HG03175 (cell line): ENCODE results near the gene CDR2.
"Not testable (repeated sequence)": the region's sequence is repeated elsewhere in the genome, so short reads cannot be mapped to it uniquely, and the experiment has no call there.

ENCODE experiments used
- ATAC-seq: cut with Tn5 transposase; IDR thresholded peaks from one replicate; pipeline ENCODE4 v1.9.1; 2021; ENCODE audit warnings: mild to moderate bottlenecking, moderate library complexity; ENCODE audit not compliant: unreplicated experiment

CDR2 gene

DNA sequence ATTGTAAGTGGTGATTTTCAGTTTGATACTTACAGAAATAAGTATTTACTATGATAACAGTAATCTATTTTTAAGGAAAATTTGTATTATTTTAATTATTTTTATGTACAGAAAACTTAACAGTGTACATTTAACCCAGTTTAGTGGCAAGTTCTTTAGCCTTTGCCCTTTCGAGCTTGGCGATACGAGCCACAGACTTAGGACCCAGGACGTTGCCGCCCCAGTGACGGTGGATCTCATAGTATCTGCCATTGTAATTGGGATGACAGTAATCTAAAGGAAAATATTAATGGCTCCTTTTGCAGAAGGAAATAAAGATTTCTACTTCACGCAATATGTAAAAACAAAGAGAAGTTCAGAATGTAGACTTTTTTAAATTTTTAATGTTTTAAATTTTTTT is 5.2 kb upstream of the CDR2 start:
- ATAC-seq = no peak

DNA sequence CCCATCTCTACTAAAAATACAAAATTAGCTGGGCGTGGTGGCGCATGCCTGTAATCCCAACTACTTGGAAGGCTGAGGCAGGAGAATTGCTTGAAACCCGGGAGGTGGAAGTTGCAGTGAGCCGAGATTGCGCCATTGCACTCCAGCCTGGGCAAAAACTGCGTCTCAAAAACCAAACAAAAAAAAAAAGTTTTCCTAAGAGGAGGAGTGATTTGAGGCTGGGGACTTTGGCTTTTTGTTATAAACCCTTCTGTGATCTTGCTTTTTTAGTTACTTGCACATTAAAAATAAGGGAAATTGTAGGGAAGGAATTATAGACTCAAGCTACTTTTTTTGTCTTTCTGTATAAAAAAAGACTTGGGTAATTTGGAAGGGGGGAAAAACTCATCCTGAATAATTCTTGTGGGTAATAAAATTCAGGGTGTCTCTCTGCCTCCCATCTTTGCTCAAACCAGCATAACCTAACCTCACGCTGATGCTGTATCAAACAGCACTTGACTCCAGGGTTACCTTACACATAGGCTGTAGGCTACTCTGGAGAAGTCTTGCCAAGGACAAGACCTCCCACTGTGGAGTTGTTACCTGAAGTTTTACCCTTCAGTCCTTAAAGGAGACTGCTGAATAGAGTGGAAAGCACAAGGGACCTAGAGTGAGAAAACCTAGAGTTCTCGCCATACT is 1.7 kb upstream of the CDR2 start:
- ATAC-seq = no peak

DNA sequence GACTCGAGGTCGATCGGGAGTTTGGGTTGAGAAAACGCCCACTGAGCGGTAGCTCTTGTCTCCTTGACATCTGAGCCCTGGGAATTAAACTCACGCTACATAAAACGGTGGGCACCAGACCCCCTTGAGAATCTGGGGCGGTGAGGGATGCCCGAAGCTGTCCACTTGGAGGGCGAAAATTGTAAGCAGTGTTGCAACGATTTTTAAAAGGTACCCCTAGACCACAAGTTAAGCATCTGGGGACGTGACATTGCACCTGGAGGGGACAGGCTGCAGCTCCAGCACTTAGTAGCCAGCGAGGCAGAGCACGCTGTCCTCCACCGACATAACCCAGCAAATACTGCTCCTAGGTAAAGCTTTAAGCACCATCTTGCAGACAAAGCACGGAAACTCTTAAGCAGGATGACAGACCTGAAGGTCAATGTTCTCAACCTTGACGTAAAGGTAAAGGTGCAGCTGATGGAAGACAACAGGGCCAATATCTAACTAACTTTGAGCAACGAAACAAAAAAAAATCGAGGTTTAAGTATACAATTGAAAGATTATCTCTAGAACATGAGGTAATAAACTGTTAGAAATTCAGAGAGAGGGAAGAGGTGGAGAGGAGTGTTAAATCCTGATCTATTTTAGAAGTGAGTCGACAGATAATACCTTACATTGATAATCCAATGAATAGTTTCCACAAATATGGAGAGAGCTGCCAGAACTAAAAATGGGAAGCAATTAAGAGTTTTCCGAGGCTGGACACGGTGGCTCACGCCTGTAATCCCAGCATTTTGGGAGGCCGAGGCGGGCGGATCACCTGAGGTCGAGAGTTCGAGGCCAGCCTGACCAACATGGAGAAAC is 921 bp upstream of the CDR2 start:
- ATAC-seq = no peak

DNA sequence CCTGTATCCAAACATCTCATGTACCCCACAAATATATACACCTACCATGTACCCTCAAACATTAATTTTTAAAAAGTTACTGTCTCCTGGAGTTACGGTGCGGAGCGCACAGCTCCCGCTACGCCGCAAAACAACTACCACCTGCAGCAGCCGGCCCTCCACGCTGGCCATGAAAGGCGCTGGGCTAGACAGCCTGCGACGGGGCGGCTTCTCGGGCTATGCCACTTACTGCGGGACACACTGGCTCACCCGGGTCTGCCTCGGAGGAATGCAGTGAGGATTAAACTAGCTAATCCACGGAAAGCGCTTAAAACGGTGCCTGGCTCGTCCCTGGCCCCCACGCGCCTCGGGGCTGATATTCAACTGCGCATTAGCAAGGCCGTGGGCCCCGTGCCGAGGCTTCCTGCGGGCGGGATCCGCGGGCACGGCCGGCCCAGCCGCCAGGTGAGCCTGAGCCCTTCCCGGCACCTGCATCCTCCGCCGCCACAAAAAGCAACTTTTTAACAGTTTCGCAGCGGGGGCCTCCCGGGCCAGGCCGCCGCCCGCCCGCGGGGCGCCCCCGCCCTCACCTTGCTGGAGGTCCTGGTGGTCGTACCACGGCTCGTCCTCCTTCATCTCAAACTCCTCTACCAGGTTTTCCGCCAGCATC is 633 bp downstream of the CDR2 start:
- ATAC-seq = peak; percentile 11

DNA sequence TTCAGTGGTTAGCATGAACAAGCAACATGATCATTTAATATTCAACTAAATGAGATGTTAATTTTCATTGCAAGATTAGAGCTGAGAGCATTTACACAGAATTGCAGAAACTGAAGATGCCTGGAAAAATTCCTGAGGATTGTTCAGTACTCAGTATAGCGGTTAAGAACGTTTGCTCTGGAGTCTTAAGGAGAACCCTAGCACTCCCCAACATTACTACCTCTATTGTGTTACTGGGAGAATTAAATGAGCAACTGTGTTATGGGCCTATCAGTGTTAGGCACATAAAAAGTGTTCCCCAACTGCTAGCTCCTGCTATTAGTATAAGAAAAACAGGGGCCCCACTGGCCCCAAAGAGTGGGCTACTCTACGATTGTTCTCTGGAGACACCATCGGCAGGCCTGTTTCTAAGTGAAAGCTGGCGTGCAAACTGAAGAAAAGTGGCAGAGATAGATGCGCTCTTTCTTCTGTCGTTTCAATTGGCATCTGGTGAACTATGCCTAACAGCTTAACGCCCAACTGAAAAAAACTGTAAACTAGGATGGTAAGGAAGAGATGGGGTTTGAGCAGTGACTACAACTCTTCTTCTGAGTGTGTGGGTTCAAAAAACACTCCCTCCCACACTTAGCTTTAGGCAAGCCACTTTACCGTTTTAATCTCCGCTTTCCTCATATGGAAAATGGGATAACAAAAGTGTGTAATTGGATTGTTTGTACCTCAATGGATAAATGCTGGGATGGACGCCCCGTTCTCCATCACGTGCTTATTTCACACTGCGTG is 1.3 kb downstream of the CDR2 start:
- no peak for ATAC-seq

DNA sequence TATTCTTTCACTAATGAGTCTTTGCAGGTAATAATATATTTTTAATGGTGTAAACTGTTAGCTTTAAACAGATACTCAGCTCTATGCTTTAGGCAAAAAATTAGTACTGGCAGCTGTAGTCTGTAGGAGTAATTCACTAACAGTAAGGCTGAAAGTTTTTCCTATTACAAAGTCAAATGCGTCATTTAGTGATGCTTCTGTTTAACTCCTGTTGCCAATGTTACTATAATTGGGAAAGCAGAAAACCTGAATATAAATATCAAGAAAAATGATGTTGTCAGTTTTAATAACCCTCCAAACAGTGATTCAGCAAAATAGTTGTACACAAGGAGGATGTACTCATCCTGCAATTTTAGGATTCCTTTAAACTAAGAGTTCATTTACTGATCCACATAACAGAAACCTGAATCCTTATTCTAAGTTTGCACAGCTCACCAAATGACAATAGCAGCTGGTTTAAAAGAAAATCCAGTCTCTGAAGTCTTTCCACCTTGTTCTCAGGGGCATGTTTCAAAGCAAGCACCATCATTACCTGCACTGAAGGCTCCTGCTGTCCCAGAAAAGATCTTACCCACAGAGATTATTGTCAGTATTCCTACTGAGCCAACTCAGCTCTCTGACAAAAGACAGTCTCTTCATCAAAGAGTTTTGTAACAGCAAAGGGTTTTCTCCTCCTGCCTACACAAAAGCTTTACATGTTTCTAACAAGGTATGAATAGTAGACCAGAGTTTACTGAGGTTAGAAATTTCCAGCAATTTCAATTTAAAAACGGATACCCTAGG is 4.2 kb downstream of the CDR2 start:
- no peak for ATAC-seq

DNA sequence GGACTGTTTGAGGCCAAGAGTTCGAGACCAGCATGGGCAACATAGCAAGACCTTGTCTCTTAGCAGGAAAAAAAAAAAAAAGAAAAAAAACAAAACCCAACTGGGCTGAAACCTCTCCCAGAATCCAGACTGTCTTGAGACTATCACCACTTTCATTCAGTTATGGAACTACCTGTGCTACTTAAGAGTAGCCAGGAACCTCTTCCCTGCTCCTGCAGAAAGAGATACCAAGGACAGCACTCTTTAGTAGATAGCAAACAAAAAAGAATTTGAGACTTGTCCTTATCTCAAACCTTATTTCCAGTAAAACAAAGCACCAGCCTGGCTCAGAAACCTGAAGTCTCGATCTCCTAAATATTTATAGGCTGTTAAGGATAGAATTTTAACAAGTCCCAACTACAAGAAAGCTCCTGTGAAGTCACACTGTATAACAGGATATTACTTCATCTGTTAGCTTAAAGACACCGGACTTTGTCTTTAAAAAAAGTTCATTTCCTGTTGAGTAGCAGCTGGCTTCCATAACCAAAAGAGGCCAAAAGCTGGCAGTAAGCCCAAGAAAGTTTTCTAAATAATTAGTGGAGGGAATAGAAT is 5.1 kb downstream of the CDR2 start:
- no peak for ATAC-seq

DNA sequence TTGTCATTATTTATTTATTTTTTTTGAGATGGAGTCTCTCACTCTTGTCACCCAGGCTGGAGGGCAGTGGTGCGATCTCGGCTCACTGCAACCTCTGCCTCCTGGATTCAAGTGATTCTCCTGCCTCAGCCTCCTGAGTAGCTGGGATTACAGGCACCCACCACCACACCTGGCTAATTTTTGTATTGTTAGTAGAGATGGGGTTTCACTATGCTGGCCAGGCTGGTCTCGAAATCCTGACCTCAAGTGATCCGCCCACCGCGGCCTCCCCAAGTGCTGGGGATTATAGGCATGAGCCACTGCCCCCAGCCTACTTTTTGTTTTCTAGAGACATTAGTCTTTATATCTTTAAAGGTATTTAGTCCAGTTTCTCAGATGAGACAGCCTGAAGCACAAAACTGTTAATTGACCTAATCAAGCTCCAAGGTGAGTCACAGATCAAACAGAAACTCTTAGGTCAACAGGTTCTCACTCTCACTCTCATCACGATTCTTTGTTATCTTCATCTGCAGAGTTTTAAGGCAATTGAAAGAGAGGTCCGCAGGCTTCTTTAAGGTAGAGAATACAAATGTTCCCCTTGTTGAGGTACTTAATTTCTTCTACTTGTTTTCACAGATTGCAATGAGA is 6.1 kb downstream of the CDR2 start:
- not testable (repeated sequence) for ATAC-seq

DNA sequence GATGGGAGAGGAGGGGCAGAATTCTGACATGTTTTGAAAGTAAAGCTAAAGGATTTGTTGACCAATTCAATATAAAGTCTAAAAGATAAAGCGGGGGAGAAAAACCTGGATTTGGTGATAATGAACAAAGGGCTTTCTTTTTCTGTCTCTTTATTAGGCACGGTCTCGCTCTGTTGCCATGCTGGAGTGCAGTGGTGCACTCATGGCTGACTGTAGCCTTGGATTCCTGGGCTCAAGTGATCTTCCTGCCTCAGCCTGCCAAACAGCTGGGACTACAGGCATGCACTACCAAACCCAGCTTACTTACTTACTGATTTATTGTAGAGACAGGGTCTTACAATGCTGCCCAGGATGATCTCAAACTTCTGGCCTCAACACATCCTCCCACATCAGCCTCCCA is 7.5 kb downstream of the CDR2 start:
- no peak for ATAC-seq

DNA sequence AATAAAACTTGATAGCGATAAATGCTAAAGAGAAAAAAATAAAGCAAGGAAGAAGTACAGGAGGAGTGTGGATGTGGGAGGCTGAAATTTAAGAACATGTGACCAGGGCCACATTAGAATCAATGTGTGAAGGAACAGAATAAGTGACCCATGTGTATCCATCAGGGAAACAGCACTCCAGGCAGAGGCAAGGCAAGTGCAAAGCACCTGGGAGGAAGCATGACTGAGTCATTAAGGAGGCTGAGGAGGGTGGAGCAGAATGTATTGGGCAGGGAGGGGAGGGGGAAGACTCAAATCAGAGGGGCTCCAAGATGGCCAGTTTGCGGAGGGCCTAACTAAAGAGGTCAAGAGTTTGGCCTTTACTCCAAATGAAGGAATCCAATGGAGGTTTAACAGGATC is 8.0 kb downstream of the CDR2 start:
- ATAC-seq = no peak

DNA sequence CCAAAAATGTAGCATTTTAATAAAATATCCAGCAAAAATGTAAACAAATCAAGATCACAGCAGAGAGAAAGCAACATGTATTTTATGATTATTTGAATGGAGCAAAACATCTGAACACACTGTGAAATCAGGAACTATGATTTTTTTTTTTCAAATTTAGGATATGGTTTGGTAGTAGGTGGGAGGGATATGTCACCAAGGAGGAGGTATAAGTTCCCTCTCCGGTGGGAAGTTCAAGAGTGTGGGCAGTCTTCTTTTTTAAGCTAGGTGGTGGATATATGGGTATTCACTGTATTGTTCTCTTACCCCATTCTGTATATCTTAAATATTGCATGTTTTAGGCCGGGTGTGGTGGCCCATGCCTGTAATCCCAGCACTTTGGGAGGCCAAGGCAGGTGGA is 10.2 kb downstream of the CDR2 start:
- ATAC-seq = no peak

DNA sequence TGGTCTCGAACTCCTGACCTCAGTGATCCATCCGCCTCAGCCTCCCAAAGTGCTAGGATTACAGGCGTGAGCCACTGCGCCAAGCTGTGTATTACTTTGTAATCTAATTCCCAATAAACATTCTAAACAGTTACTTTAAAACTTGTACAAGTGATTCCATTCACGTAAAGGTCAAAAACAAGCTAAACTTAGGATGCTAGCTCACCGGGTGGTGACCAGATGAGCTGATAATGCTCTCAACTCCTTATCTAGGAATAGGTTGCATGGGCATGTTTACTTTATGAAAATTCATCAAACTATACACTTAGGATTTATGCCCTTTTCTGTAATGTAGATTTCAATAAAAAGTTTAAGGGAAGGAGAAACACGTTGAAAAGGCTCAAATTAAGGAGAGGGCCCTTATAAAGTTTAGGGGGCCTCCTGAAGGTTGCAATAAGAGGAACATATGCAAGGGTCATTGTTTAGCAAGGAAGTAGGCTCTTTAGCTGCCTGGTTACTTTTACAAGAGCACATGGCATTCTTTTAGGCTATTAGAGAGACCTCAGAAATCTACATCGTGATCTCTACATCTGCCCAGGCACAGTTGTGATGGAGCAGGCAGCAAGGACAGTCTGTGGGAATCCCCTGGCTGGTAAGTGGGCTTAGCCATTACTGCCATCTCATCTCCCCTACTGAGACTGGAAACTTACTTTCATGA is 13.3 kb downstream of the CDR2 start:
- ATAC-seq = no peak

DNA sequence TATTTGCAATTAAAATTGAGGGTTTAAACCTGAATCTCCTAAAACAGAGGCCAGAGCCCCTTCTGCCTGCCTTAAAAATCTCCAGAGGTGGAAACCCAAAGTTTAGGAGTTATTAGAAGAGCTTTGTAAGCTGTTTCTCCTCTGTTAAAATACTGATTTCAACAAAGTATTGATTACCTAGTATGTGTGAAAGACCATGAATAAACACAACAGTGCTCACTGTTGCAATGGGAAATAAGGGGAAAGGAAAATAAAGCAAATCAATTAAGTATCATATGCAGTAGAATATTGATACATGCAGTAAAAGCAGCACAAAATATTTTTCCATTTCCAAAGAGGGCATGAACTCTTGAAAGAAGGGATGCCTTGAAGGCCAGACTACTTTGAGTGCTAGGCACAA is 14.7 kb downstream of the CDR2 start:
- ATAC-seq = no peak

DNA sequence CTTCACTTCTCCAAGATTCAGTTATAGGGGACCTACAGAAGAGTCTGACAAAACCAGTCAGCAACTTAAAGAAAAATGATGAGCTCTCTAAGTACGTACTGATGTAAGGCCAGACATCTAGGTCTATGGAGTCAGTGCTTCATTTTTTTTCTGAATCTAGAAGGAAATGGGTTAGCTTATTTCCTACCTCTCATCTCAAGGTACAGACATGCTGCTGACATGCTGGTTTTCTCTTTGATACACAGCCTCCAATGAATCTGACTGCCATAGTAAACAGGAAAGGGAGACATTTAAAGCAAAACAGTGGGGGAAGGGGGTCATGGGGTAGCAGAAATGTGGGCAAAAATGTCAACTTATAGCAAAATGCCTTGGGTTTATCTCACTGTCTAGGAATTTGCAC is 16.4 kb downstream of the CDR2 start:
- ATAC-seq = no peak

DNA sequence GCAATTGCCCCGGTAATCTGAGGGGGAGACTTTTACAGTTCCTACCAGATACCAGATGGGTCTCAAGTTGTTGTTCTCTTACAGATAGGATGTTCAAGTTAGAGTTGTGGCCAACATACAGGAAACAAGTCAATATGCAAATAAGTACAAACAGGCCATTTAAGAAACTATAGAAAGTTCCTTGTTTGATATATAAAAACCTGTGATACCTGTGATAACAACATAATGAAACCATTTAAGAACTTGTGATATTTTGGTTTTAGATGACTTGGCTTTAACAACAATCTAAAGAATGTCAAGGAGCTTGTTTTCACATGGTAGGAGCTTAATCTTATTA is 16.8 kb downstream of the CDR2 start:
- ATAC-seq = peak; percentile 74

DNA sequence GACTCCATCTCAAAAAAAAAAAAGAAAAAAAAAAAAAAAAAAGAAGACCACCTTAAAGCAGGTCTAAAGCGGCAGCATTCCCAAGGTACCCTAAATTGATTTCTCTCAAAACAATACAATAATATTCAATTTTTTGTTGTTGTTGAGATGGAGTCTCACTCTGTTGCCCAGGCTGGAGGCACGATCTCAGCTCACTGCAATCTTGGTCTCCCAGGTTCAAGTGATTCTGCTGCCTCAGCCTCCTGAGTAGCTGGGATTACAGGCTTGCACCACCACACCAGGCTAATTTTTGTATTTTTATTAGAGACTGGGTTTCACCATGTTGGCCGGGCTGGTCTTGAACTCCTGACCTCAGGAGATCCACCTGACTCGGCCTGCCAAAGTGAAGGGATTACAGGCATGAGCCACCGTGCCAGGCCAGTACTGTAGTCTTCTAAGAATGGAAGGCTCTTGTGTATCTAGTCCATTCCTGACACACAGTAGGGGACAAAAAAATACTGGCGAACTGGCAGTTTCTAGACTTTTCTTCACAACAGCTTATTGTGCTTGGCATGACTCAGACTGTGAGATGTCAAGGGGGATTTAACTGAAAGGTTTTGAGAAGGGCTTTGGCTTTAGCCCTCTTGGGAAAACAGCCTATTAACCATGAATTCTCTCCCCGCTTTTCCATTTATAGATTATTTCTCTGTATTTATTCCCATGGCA is 17.3 kb downstream of the CDR2 start:
- peak; percentile 20 for ATAC-seq

DNA sequence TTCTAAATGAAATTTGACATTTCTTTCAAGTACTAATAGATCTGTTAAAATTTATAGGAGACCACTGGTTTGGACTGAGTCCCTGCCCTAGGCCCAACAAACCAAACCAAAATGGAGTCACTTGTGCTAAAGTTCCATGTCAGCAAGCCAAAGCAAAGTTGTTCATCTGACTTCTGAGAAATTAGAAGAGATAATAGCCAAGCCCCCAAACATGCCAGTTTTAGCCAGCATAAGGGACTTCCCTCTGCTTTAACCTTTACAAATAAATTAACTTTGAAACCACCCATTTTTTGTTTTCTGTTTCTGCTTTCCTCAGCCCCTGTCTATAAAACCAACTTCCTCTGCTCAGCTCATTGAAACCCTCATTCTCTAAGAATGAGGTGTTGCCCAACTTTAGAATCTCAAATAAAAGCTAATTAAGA is 18.9 kb downstream of the CDR2 start:
- ATAC-seq = no peak

DNA sequence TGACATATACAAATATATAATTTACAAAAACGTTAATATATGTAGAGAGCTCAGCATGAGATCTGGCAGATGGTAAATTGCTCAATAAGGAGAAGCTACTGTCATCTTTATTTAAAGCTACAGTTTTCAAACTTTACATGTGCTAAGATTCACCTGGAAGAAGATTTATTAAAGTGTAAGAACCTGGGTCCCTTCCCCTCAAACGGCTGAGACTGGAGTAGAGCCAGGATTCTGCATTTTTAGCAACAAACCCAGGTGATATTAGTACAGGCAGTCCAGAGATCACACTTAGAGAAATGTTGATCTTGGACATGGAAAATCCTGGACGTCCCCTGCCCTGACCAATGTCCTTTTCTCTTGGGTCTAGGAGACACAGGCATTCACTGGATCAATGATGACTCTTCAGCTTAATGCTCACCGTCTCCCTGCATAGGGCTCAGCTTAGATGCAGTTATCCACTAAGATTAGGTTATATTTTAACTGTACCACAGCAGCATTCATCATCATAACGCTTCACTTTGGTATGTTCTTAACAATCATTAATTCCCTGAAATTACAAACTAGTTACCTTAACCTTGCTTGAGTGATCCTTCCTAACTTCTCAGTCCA is 20.4 kb downstream of the CDR2 start:
- no peak for ATAC-seq
